PFSK-1 (cell line): ENCODE measurements around the gene NECAB2.

ENCODE experiments used
- FOXP2 ChIP-seq: optimal IDR thresholded peaks from 2 replicates; pipeline ENCODE3; 2011; ENCODE audit warnings: borderline replicate concordance, control low read depth, inconsistent platforms; ENCODE audit not compliant: insufficient read depth; ENCODE audit errors: extremely low read length, extremely low read depth
- POLR2AphosphoS5 ChIP-seq: IDR thresholded peaks from 2 replicates; pipeline ENCODE4 v1.6.1; 2012; ENCODE audit warnings: low read depth, mild to moderate bottlenecking, control low read depth, low read length, moderate library complexity
- REST ChIP-seq, 2 experiments: IDR thresholded peaks; 2 replicates each; pipeline versions ENCODE4 v1.6.1 to v1.8.0; 2011 to 2012; ENCODE audit warnings: low read depth in 2 of 2, low read length in 2 of 2, control low read depth in 1 of 2, inconsistent platforms in 1 of 2, mild to moderate bottlenecking in 1 of 2, moderate library complexity in 1 of 2; ENCODE audit not compliant: insufficient read depth in 1 of 2
- SIN3A ChIP-seq: IDR thresholded peaks from 2 replicates; pipeline ENCODE4 v1.6.1; 2012; ENCODE audit warnings: mild to moderate bottlenecking, low read length, moderate library complexity, borderline replicate concordance; ENCODE audit not compliant: insufficient read depth
- TAF1 ChIP-seq: IDR thresholded peaks from 2 replicates; pipeline ENCODE4 v1.6.1; 2012; ENCODE audit warnings: low read length, control low read depth, borderline replicate concordance; ENCODE audit not compliant: insufficient read depth

- TF ChIP-seq POLR2AphosphoS5 = no peak
- no peak for TF ChIP-seq SIN3A
- TF ChIP-seq REST (IDR thresholded peaks at IDR 0.05; ENCODE audit: insufficient read depth in 1 of 2, low read depth in 2 of 2, low read length in 2 of 2) = no peak
- TF ChIP-seq TAF1 = no peak
- no peak for TF ChIP-seq FOXP2
Measured at GRCh38 chr16:84007965-84008364, 39.9 kb downstream of the NECAB2 start.
